ENCODE data around the gene PRDM2.

Gene PRDM2

DNA sequence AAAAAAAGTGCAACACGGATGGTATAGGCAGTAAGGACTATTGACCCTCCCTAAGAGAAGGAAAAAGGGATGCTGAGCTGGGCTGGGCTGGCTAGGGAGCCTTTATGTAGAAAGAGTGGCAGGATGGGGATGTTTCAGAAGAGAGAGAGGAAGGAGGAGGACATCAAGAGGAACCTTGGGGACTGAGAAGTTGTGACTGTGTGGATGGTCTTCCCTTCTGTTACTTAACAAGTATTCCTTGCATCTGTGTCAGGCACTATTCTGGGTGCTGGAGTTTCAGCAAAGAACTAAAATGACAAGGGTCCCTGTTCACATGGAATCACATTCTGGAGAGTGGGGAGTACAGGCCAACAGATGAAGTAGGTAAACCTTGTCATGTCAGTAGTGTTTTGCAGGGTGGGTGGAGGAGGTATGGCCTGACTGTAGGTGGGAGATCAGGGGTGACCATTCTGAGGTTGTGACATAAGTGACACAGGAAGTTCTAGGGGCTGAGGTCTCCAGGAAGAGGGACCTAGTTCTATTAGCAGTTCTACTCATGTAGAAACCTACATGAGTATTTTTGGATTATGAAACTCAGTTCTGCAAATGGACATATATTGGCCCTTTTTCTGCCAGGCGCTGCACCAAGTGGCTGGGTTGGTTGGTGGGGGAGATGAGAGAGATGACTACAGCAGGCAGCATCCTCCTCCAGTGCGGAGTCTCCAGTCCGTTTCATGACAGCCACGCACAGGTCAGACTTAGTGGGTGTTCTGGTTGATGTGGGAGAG lies 53.8 kb downstream of the PRDM2 start:
- in situ Hi-C loops (cut with HindIII; ENCODE audit: low sequenced_read_pairs): no loop called here
- no peak for DNase-seq (ENCODE audit: low read depth)
- TF ChIP-seq, protein P1, sequence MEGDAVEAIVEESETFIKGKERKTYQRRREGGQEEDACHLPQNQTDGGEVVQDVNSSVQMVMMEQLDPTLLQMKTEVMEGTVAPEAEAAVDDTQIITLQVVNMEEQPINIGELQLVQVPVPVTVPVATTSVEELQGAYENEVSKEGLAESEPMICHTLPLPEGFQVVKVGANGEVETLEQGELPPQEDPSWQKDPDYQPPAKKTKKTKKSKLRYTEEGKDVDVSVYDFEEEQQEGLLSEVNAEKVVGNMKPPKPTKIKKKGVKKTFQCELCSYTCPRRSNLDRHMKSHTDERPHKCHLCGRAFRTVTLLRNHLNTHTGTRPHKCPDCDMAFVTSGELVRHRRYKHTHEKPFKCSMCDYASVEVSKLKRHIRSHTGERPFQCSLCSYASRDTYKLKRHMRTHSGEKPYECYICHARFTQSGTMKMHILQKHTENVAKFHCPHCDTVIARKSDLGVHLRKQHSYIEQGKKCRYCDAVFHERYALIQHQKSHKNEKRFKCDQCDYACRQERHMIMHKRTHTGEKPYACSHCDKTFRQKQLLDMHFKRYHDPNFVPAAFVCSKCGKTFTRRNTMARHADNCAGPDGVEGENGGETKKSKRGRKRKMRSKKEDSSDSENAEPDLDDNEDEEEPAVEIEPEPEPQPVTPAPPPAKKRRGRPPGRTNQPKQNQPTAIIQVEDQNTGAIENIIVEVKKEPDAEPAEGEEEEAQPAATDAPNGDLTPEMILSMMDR (IDR thresholded peaks at IDR 0.05; ENCODE audit: low read depth, low read length, missing control alignments): no peak
- H3K4me3 ChIP-seq (ENCODE audit: low read depth, low read length): no peak overlapping the region

DNA sequence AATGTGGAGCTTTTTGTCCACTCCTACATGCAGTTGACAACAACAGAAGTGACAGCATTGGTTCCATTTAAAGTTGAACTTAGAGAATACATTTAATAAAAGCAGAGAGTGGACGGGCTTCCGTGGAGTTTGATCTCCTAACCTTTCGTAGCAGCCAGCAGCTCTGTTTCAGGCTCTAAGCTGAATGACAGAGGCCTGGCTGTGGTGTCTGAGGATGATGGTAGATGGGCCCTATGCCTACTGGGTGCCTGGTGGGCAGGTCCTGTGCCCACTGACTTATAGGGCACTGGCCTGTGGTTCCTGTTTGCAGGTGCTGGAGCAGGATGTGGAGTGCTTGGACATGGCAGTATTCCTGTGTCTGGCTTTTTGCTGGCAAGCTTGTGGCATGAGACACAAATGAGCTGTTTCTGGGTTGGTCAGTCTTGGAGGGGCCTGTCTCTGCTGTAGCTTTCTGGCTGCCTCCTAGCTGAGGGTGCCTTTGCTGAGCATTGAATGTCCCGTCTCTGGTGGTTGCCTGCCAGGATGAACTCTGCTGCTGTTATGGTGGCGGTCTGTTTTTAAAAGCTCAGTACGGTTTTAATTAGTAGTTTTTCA lies 54.6 kb downstream of the PRDM2 start:
- in situ Hi-C loops (cut with HindIII; ENCODE audit: low sequenced_read_pairs): no loop called here
- H3K4me3 ChIP-seq (ENCODE audit: low read depth, low read length): no peak overlapping the region
- DNase-seq (ENCODE audit: low read depth): no peak
- TF ChIP-seq, protein P1 (IDR thresholded peaks at IDR 0.05; ENCODE audit: low read depth, low read length, missing control alignments): no peak

DNA sequence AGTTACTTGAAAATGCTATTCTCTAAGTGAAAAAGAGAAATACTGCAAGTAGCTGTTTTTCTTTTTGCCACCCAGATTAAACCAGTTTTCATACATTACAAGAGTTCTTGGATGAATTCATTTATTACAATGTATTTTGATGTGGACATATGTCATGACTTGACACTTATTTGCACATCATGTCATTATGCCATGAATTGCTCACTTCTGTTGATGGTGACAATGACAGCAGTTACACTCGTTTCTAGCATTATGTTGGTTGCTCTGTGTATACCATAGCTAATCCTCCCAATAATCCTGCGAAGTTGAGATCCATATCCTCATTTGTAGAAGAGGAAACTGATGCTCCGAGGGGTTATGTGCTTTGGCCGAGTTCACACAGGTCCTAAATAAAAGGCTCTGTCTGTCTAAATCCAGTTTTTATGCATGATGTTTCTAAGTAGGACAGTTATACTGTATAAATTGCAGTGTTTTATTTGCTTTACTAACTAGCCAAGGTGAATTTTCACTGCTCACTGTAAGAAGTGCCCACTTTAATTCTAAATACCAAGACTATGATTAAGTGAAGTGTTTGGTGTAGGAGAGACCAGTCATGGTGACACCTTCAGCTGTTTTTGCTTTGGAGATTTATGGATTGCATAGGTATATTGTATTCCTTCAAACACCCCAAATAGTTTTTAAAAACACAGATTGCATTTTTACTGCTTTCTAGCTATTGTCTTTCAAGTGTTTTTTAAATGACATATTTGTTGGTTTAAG lies 56.7 kb downstream of the PRDM2 start:
- H3K4me3 ChIP-seq (ENCODE audit: low read depth, low read length): no peak overlapping the region
- TF ChIP-seq, protein P1 (IDR thresholded peaks at IDR 0.05; ENCODE audit: low read depth, low read length, missing control alignments): no peak
- DNase-seq (ENCODE audit: low read depth): no peak
- in situ Hi-C loops (cut with HindIII; ENCODE audit: low sequenced_read_pairs): no loop called here

DNA sequence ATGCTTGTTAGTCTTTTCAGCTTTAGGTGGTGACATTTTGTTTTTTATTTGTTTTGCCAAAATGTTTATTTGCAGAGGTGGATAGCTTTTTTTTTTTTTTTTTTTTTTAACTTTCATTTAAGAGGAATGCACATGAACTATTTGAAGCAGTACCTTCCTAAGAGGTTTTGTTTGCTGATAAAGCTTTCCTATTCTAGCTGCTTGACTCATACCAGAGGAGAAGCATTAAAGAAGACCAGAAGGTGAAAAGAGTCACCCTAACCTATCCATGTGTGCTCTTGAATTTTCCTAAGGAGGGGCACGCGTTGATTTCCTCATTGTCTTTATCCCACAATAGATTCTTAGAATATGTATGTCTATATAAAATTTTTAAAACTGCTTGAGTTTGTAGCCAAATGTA lies 57.7 kb downstream of the PRDM2 start:
- TF ChIP-seq, protein P1 (IDR thresholded peaks at IDR 0.05; ENCODE audit: low read depth, low read length, missing control alignments): no peak
- H3K4me3 ChIP-seq (ENCODE audit: low read depth, low read length): no peak overlapping the region
- DNase-seq (ENCODE audit: low read depth): no peak
- in situ Hi-C loops (cut with HindIII; ENCODE audit: low sequenced_read_pairs): no loop called here

DNA sequence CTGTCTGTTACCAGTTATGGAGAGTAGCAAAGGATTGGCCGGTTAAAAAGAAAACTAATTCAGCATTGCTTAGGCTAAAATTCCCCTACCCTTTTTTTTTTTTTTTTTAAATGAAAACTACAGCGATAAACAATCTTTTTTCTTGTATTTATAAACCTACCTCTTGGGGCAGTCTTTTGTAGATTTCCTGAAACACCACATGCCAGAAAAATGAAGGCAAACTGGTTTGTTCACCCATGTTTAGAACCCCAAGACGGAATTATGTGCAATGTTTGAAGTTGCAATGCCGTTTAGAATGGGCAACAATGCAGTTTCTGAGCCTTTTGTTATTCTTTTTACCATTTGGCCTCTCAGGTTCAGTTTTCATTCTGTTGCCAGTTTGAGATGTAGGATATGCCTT lies 59.1 kb downstream of the PRDM2 start:
- no peak overlapping the region for H3K4me3 ChIP-seq (ENCODE audit: low read depth, low read length)
- in situ Hi-C loops (cut with HindIII; ENCODE audit: low sequenced_read_pairs): no loop called here
- TF ChIP-seq, protein P1 (IDR thresholded peaks at IDR 0.05; ENCODE audit: low read depth, low read length, missing control alignments): no peak
- DNase-seq (ENCODE audit: low read depth): no peak

DNA sequence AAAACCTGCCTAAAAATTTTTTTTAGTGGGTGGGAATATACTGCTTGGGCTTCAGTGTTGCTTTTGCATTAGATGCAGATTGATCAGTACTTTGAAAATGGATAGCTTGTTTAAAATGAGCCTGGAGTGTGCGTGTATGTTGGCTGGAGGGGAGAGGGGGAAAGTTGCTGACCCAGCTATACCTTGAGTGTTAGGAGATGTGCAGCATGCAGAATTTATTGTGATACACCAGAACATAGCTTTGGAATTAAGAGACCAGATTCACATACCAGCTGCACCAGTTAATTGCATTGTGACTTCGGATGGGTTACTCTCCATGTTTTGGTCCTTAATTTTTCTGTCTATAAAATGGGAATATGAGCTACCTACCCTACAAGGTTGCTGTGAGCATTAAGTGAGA lies 60.4 kb downstream of the PRDM2 start:
- TF ChIP-seq, protein P1 (IDR thresholded peaks at IDR 0.05; ENCODE audit: low read depth, low read length, missing control alignments): no peak
- no peak for DNase-seq (ENCODE audit: low read depth)

More for the DNA sequence above, 60.4 kb downstream of the PRDM2 start:
- no peak overlapping the region for H3K4me3 ChIP-seq (ENCODE audit: low read depth, low read length)
- in situ Hi-C loops (cut with HindIII; ENCODE audit: low sequenced_read_pairs): no loop called here
